Fibroblast of lung (primary cell): ENCODE data around the gene MPC1. TPM values are rescaled to one million over a fixed set of nuclear protein-coding genes. Genes with fewer than 3 reads are reported as not detected.

Experiments used
- DNase-seq, 2 donors: peaks; one replicate each; pipeline versions ENCODE4 v3.0.0 to v3.0.0-alpha.2; 2010; ENCODE audit warnings: low read depth in 2 of 2
- H2AFZ ChIP-seq: 2 replicates; pipeline ENCODE4 v1.5.1; 2012; ENCODE audit warnings: low read length, control low read depth, inconsistent platforms
- H3K27ac ChIP-seq: 2 replicates; pipeline ENCODE4 v1.5.1; 2011; ENCODE audit warnings: low read length, control low read depth; ENCODE audit not compliant: insufficient read depth
- H3K27me3 ChIP-seq: 2 replicates; pipeline ENCODE4 v1.5.1; 2011; ENCODE audit warnings: mild to moderate bottlenecking, low read length; ENCODE audit not compliant: control insufficient read depth, insufficient read depth
- H3K36me3 ChIP-seq: 2 replicates; pipeline ENCODE4 v1.5.1; 2011; ENCODE audit warnings: low read length; ENCODE audit not compliant: control insufficient read depth, insufficient read depth
- H3K4me1 ChIP-seq: 2 replicates; pipeline ENCODE4 v1.5.1; 2011; ENCODE audit warnings: low read length; ENCODE audit not compliant: control insufficient read depth, insufficient read depth; ENCODE audit errors: extremely low read depth
- H3K4me2 ChIP-seq: 2 replicates; pipeline ENCODE4 v1.5.1; 2011; ENCODE audit warnings: low read length, control low read depth; ENCODE audit not compliant: insufficient read depth; ENCODE audit errors: extremely low read depth
- H3K4me3 ChIP-seq, 4 experiments: fragments of 200-600 bp in 1 of 4; sonication (generic) in 1 of 4; replicated peaks in 1 of 4; 2 replicates each; pipeline ENCODE4 v1.5.1; 2011 to 2016; ENCODE audit warnings: low read length in 4 of 4, low read depth in 3 of 4, mild to moderate bottlenecking in 3 of 4, control low read depth in 2 of 4, inconsistent platforms in 1 of 4, mixed read lengths in 1 of 4; ENCODE audit not compliant: insufficient read depth in 1 of 4; ENCODE audit errors: control extremely low read depth in 1 of 4
- H3K79me2 ChIP-seq: 2 replicates; pipeline ENCODE4 v1.5.1; 2012; ENCODE audit warnings: mild to moderate bottlenecking, low read length, inconsistent platforms; ENCODE audit not compliant: control insufficient read depth, insufficient read depth
- H3K9ac ChIP-seq: 2 replicates; pipeline ENCODE4 v1.5.1; 2011; ENCODE audit warnings: mild to moderate bottlenecking, low read length, control low read depth; ENCODE audit not compliant: insufficient read depth
- H3K9me3 ChIP-seq: 2 replicates; pipeline ENCODE4 v1.5.1; 2012; ENCODE audit warnings: low read depth, low read length; ENCODE audit not compliant: control insufficient read depth, insufficient read depth
- H4K20me1 ChIP-seq: 2 replicates; pipeline ENCODE4 v1.5.1; 2011; ENCODE audit warnings: low read length; ENCODE audit not compliant: control insufficient read depth, insufficient read depth; ENCODE audit errors: extremely low read depth
- CTCF ChIP-seq, 2 donors: IDR thresholded peaks in 1 of 2; conservative IDR thresholded peaks in 1 of 2; 1 replicate in 1 of 2; 2 replicates in 1 of 2; pipeline ENCODE4 v1.5.1; 2011 to 2012; ENCODE audit warnings: low read length in 2 of 2, control low read depth in 1 of 2, inconsistent platforms in 1 of 2, low read depth in 1 of 2, mild to moderate bottlenecking in 1 of 2
- EZH2 ChIP-seq: IDR thresholded peaks from 2 replicates; pipeline ENCODE4 v1.5.1; 2012; ENCODE audit warnings: low read length, control low read depth, mild to moderate bottlenecking; ENCODE audit errors: missing control alignments
- polyA plus RNA-seq, 2 donors: library from polyadenylated mRNA; depleted of rRNA in 1 of 2; stranded (reverse) in 1 of 2; unstranded in 1 of 2; fragments of >200 nt; gene quantifications; 2 replicates each; pipeline ENCODE4 v1.2.1, GENCODE V29; 2011 to 2012; ENCODE audit warnings: missing spikeins in 1 of 2
- total RNA-seq: library from RNA; depleted of rRNA; stranded (reverse); fragments of >200 nt; gene quantifications from 2 replicates; pipeline ENCODE4 v1.2.1, GENCODE V29; 2014

Gene MPC1
- total and polyA plus RNA-seq, 2 donors (not counting 1 experiment from before 2014, with no cell fraction given) = 19.3 to 28.7 TPM

- H2AFZ ChIP-seq = no peak overlapping the region
- peaks cover 19% of the 10 kb centered on the region for H3K36me3 ChIP-seq
- H3K79me2 ChIP-seq = no peaks in the 10 kb centered on the region
- no peak overlapping the region for H3K4me2 ChIP-seq
- TF ChIP-seq EZH2 = no peak
- no peak for TF ChIP-seq CTCF (conservative IDR thresholded peaks at IDR 0.05 in 1 of 2, IDR thresholded peaks at IDR 0.05 in 1 of 2; ENCODE audit: low read depth in 1 of 2, low read length in 2 of 2)
- H3K27me3 ChIP-seq = no peaks in the 10 kb centered on the region
- no peak overlapping the region for H3K27ac ChIP-seq
- H3K4me1 ChIP-seq = no peaks in the 10 kb centered on the region
- H3K9me3 ChIP-seq = no peaks in the 10 kb centered on the region
- H4K20me1 ChIP-seq = no peaks in the 10 kb centered on the region
- no peak overlapping the region for H3K4me3 ChIP-seq
- no peak overlapping the region for H3K9ac ChIP-seq
- no peak for DNase-seq
Observed at GRCh38 chr6:166415306-166415705, 32.6 kb upstream of the MPC1 start.

- Histone ChIP-seq H3K4me1 (no peaks in the 10 kb centered on the region), H3K27ac (no peak overlapping the region), H3K9ac (no peak overlapping the region), H3K36me3 (peaks cover 12% of the 10 kb centered on the region), H3K27me3 (no peaks in the 10 kb centered on the region), H2AFZ (no peak overlapping the region), H3K9me3 (no peaks in the 10 kb centered on the region), H4K20me1 (no peaks in the 10 kb centered on the region), H3K4me2 (no peak overlapping the region), H3K4me3 (no peak overlapping the region), H3K79me2 (no peaks in the 10 kb centered on the region)
- no peak for DNase-seq
- TF ChIP-seq EZH2 (no peak), CTCF (conservative IDR thresholded peaks at IDR 0.05 in 1 of 2, IDR thresholded peaks at IDR 0.05 in 1 of 2; ENCODE audit: low read depth in 1 of 2, low read length in 2 of 2) (no peak)
Observed at GRCh38 chr6:166413491-166413951, 30.8 kb upstream of the MPC1 start.

GRCh38 chr6:166412911-166413384 lies 30.2 kb upstream of the MPC1 start:
- no peaks in the 10 kb centered on the region for H3K9me3 ChIP-seq

More at GRCh38 chr6:166412911-166413384, 30.2 kb upstream of the MPC1 start:
- no peak overlapping the region for H3K27ac ChIP-seq
- no peak overlapping the region for H3K4me3 ChIP-seq
- no peak for DNase-seq
- no peaks in the 10 kb centered on the region for H3K79me2 ChIP-seq
- no peak overlapping the region for H2AFZ ChIP-seq
- peaks cover 9% of the 10 kb centered on the region for H3K36me3 ChIP-seq
- no peak overlapping the region for H3K4me2 ChIP-seq
- TF ChIP-seq CTCF (conservative IDR thresholded peaks at IDR 0.05 in 1 of 2, IDR thresholded peaks at IDR 0.05 in 1 of 2; ENCODE audit: low read depth in 1 of 2, low read length in 2 of 2) = no peak
- no peak for TF ChIP-seq EZH2
- no peaks in the 10 kb centered on the region for H4K20me1 ChIP-seq
- no peaks in the 10 kb centered on the region for H3K27me3 ChIP-seq
- H3K4me1 ChIP-seq = no peaks in the 10 kb centered on the region
- no peak overlapping the region for H3K9ac ChIP-seq
